Neural cell (in vitro differentiated cells): ENCODE results near the gene CNOT6. TPM values are rescaled to one million over a fixed set of nuclear protein-coding genes. Genes with fewer than 3 reads are reported as not detected.
"Not testable (repeated sequence)": the region's sequence is repeated elsewhere in the genome, so short reads cannot be mapped to it uniquely, and the experiment has no call there.

ENCODE experiments used
- H2AFZ ChIP-seq: fragments of 200-600, 300-800 bp; sonication (generic), shearing (Covaris generic); 2 replicates; pipeline ENCODE4 v1.6.0; 2014; ENCODE audit warnings: low read depth, mild to moderate bottlenecking, antibody characterized with exemption, low read length, moderate library complexity
- H3F3A ChIP-seq: fragments of 200-600 bp; shearing (Covaris generic); 2 replicates; pipeline ENCODE4 v1.6.1; 2016; ENCODE audit warnings: mild to moderate bottlenecking, moderate library complexity, mixed read lengths, antibody characterized with exemption, low read length; ENCODE audit not compliant: insufficient read depth, poor library complexity, severe bottlenecking
- H3K27ac ChIP-seq: fragments of 200-600, 300-800 bp; sonication (generic), shearing (Covaris generic); 2 replicates; pipeline ENCODE4 v1.5.1; 2014; ENCODE audit warnings: mild to moderate bottlenecking, low read length, moderate library complexity
- H3K27me3 ChIP-seq: fragments of 300-800, 200-600 bp; sonication (generic), shearing (Covaris generic); 2 replicates; pipeline ENCODE4 v1.6.0; 2014; ENCODE audit warnings: mild to moderate bottlenecking, low read depth, low read length, moderate library complexity; ENCODE audit not compliant: insufficient read depth
- H3K36me3 ChIP-seq: fragments of 300-800, 200-600 bp; sonication (generic), shearing (Covaris generic); 2 replicates; pipeline ENCODE4 v1.5.1; 2014; ENCODE audit warnings: mild to moderate bottlenecking, antibody characterized with exemption, low read length, moderate library complexity; ENCODE audit not compliant: insufficient read depth
- H3K4me2 ChIP-seq: fragments of 300-800, 200-600 bp; sonication (generic), shearing (Covaris generic); 2 replicates; pipeline ENCODE4 v1.6.0; 2014; ENCODE audit warnings: mild to moderate bottlenecking, low read length
- H3K4me3 ChIP-seq: fragments of 300-800, 200-600 bp; sonication (generic), shearing (Covaris generic); 2 replicates; pipeline ENCODE4 v1.5.1; 2014; ENCODE audit warnings: mild to moderate bottlenecking, low read length, moderate library complexity
- H3K79me2 ChIP-seq: fragments of 200-600 bp; shearing (Covaris generic); replicated peaks from 2 replicates; pipeline ENCODE4 v1.6.0; 2014; ENCODE audit warnings: mild to moderate bottlenecking, low read length, moderate library complexity; ENCODE audit not compliant: insufficient read depth
- H3K9ac ChIP-seq: fragments of 300-800, 200-600 bp; sonication (generic), shearing (Covaris generic); 2 replicates; pipeline ENCODE4 v1.6.1; 2016; ENCODE audit warnings: mild to moderate bottlenecking, low read length, mixed read lengths
- H3K9me2 ChIP-seq: fragments of 200-600 bp; shearing (Covaris generic); 2 replicates; pipeline ENCODE4 v1.6.1; 2016; ENCODE audit warnings: mild to moderate bottlenecking, low read length, mixed read lengths; ENCODE audit not compliant: insufficient read depth
- H3K9me3 ChIP-seq: fragments of 200-600, 300-800 bp; sonication (generic), shearing (Covaris generic); 2 replicates; pipeline ENCODE4 v1.6.1; 2016; ENCODE audit warnings: mild to moderate bottlenecking, mixed run types, low read length, moderate library complexity, mixed read lengths
- H4K20me1 ChIP-seq: fragments of 200-600 bp; shearing (Covaris generic); 2 replicates; pipeline ENCODE4 v1.6.1; 2016; ENCODE audit warnings: mild to moderate bottlenecking, mixed run types; ENCODE audit not compliant: insufficient read depth
- CTCF ChIP-seq: fragments of 450-650 bp; IDR thresholded peaks from 2 replicates; pipeline ENCODE4 v1.5.1; 2014; ENCODE audit warnings: antibody characterized with exemption, mild to moderate bottlenecking, moderate library complexity; ENCODE audit not compliant: poor library complexity, severe bottlenecking
- EP300 ChIP-seq: fragments of 450-650 bp; conservative IDR thresholded peaks from 2 replicates; pipeline ENCODE4 v1.6.1; 2014; ENCODE audit warnings: antibody characterized with exemption, mild to moderate bottlenecking, moderate library complexity; ENCODE audit not compliant: poor library complexity, severe bottlenecking
- EZH2 ChIP-seq: fragments of 200-600, 300-800 bp; shearing (Covaris generic), sonication (generic); IDR thresholded peaks from 2 replicates; pipeline ENCODE4 v1.6.1; 2014; ENCODE audit warnings: antibody characterized with exemption, low read length, borderline replicate concordance, mild to moderate bottlenecking; ENCODE audit not compliant: insufficient read depth, poor library complexity, severe bottlenecking
- MXI1 ChIP-seq: fragments of 450-650 bp; conservative IDR thresholded peaks from 2 replicates; pipeline ENCODE4 v1.6.1; 2014; ENCODE audit warnings: antibody characterized with exemption, mild to moderate bottlenecking; ENCODE audit not compliant: poor library complexity, severe bottlenecking
- POLR2AphosphoS5 ChIP-seq: IDR thresholded peaks from 2 replicates; pipeline ENCODE4 v1.6.1; 2012
- RAD21 ChIP-seq: fragments of 450-650 bp; conservative IDR thresholded peaks from 2 replicates; pipeline ENCODE4 v1.6.1; 2014; ENCODE audit warnings: antibody characterized with exemption, mild to moderate bottlenecking, moderate library complexity
- REST ChIP-seq: IDR thresholded peaks from 2 replicates; pipeline ENCODE4 v1.6.1; 2012; ENCODE audit warnings: borderline replicate concordance
- SMC3 ChIP-seq: fragments of 450-650 bp; conservative IDR thresholded peaks from 2 replicates; pipeline ENCODE4 v1.6.1; 2014; ENCODE audit warnings: antibody characterized with exemption, mild to moderate bottlenecking, moderate library complexity; ENCODE audit not compliant: poor library complexity
- TAF1 ChIP-seq: IDR thresholded peaks from 2 replicates; pipeline ENCODE4 v1.6.1; 2012; ENCODE audit warnings: low read depth
- polyA plus RNA-seq: library from polyadenylated mRNA; depleted of rRNA; stranded (reverse); fragments of >200 nt; gene quantifications from 2 replicates; pipeline ENCODE4 v1.2.3, GENCODE V29; 2014

The CNOT6 gene
- polyA plus RNA-seq, 1 donor from 2014 or later, result 43.0 TPM

DNA sequence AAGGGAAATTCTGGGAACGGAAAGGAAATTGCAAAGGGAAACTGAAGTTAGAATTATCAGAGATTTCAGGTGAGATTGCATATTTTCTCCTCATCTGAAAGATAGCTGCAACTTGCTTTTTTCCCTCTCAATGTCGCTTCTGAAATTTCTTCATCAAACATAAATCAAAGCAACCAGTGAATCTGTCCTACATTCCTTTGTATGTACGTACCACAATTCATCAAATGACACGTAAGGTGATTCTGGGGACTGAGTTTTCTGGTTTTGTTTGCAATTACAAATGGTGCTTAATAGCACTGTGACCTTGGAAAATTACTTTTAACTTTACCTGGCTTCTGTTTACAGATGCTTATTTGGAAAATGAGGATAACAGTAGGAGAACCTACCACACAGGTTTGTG, 21.9 kb upstream of the CNOT6 start:
- Histone ChIP-seq H3F3A (no peaks in the 10 kb centered on the region), H3K4me2 (no peak overlapping the region), H3K27me3 (no peaks in the 10 kb centered on the region), H4K20me1 (no peaks in the 10 kb centered on the region), H2AFZ (no peak overlapping the region), H3K79me2 (no peaks in the 10 kb centered on the region), H3K9ac (no peak overlapping the region), H3K27ac (no peak overlapping the region), H3K9me3 (no peaks in the 10 kb centered on the region), H3K4me3 (no peak overlapping the region), H3K36me3 (no peaks in the 10 kb centered on the region), H3K9me2 (no peaks in the 10 kb centered on the region)
- TF ChIP-seq RAD21 (no peak), SMC3 (no peak), POLR2AphosphoS5 (no peak), CTCF (no peak), EZH2 (no peak), REST (no peak), EP300 (no peak)

- not testable (repeated sequence) for H2AFZ ChIP-seq, H3K27me3 ChIP-seq, H3K36me3 ChIP-seq, H3K4me3 ChIP-seq, H3K79me2 ChIP-seq, H3K27ac ChIP-seq, H3K4me2 ChIP-seq, H4K20me1 ChIP-seq, H3K9me3 ChIP-seq, H3F3A ChIP-seq, H3K9ac ChIP-seq, H3K9me2 ChIP-seq
These were observed 20.8 kb upstream of the CNOT6 start for GRCh38 chr5:180473386-180473785.

GRCh38 chr5:180474569-180474968, 19.6 kb upstream of the CNOT6 start:
- Histone ChIP-seq H3F3A (no peaks in the 10 kb centered on the region), H4K20me1 (no peaks in the 10 kb centered on the region), H3K27me3 (no peaks in the 10 kb centered on the region), H3K79me2 (no peaks in the 10 kb centered on the region), H3K4me2 (no peak overlapping the region), H3K9me2 (no peaks in the 10 kb centered on the region), H3K9ac (no peak overlapping the region), H3K4me3 (no peak overlapping the region), H2AFZ (no peak overlapping the region), H3K9me3 (no peaks in the 10 kb centered on the region), H3K36me3 (no peaks in the 10 kb centered on the region), H3K27ac (no peak overlapping the region)
- TF ChIP-seq TAF1 (no peak), EP300 (no peak), SMC3 (no peak), EZH2 (no peak), MXI1 (no peak), REST (no peak), CTCF (no peak), POLR2AphosphoS5 (no peak), RAD21 (no peak)
